Measurements from ENCODE around the gene CLEC10A. TPM values are rescaled to one million over a fixed set of nuclear protein-coding genes. Genes with fewer than 3 reads are reported as not detected.
"Not testable (repeated sequence)": the region's sequence is repeated elsewhere in the genome, so short reads cannot be mapped to it uniquely, and the experiment has no call there.

Gene CLEC10A
- total RNA-seq, 1 experiment from 2014 or later: not detected

DNA sequence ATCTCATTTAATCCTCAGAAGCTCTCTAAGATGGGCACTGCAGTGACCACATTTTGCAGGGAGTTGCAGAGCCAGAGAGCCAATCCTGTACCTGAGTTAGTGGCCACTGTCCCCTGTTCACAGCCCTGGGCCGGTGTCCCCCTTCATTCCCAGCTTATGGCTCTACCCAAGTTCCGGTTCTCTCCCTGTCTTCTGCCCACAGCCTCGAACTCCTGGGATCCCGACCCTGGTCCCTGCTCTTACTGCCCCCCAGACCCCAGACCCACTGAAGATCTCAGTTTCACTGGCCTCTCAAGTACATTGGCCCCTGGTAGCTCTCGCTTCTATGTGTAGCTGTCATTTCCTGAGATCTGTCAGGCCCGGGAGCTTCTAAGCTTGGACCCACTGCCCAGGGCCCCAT, 22.4 kb upstream of the CLEC10A start:
- TF ChIP-seq, protein P1, sequence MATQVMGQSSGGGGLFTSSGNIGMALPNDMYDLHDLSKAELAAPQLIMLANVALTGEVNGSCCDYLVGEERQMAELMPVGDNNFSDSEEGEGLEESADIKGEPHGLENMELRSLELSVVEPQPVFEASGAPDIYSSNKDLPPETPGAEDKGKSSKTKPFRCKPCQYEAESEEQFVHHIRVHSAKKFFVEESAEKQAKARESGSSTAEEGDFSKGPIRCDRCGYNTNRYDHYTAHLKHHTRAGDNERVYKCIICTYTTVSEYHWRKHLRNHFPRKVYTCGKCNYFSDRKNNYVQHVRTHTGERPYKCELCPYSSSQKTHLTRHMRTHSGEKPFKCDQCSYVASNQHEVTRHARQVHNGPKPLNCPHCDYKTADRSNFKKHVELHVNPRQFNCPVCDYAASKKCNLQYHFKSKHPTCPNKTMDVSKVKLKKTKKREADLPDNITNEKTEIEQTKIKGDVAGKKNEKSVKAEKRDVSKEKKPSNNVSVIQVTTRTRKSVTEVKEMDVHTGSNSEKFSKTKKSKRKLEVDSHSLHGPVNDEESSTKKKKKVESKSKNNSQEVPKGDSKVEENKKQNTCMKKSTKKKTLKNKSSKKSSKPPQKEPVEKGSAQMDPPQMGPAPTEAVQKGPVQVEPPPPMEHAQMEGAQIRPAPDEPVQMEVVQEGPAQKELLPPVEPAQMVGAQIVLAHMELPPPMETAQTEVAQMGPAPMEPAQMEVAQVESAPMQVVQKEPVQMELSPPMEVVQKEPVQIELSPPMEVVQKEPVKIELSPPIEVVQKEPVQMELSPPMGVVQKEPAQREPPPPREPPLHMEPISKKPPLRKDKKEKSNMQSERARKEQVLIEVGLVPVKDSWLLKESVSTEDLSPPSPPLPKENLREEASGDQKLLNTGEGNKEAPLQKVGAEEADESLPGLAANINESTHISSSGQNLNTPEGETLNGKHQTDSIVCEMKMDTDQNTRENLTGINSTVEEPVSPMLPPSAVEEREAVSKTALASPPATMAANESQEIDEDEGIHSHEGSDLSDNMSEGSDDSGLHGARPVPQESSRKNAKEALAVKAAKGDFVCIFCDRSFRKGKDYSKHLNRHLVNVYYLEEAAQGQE (IDR thresholded peaks at IDR 0.05; ENCODE audit: insufficient read depth in 1 of 2, low read depth in 2 of 2, low read length in 1 of 2): no peak
- no peak for TF ChIP-seq SIN3A (IDR thresholded peaks at IDR 0.05; ENCODE audit: borderline replicate concordance, insufficient read depth, low read depth, low read length)
- no peak for TF ChIP-seq POLR2AphosphoS5 (IDR thresholded peaks at IDR 0.05; ENCODE audit: low read depth, low read length)
- TF ChIP-seq TCF7L2 (IDR thresholded peaks at IDR 0.05; ENCODE audit: low read depth, low read length): no peak
- TF ChIP-seq, protein P2, sequence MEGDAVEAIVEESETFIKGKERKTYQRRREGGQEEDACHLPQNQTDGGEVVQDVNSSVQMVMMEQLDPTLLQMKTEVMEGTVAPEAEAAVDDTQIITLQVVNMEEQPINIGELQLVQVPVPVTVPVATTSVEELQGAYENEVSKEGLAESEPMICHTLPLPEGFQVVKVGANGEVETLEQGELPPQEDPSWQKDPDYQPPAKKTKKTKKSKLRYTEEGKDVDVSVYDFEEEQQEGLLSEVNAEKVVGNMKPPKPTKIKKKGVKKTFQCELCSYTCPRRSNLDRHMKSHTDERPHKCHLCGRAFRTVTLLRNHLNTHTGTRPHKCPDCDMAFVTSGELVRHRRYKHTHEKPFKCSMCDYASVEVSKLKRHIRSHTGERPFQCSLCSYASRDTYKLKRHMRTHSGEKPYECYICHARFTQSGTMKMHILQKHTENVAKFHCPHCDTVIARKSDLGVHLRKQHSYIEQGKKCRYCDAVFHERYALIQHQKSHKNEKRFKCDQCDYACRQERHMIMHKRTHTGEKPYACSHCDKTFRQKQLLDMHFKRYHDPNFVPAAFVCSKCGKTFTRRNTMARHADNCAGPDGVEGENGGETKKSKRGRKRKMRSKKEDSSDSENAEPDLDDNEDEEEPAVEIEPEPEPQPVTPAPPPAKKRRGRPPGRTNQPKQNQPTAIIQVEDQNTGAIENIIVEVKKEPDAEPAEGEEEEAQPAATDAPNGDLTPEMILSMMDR (IDR thresholded peaks at IDR 0.05): no peak
- no peak for ATAC-seq

DNA sequence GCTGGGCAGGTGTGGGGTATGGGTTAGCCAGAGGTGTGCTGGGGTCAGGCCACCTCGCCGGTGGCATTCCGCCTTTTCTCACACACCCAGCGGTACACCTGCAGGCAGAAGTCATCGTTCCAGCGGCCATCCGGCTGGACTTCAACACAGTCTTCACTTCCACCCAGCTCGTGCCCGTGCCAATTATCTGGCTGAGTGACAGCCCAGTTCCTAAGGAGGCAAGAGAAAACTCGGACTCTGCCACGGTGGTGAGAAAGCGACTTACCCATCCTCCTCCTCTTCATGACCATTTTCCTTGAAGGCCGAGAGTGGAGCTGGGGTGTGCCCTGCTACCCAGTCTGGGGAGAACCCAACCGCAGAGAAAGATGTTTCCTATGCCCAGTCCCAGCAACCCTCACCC, 21.5 kb upstream of the CLEC10A start:
- Histone ChIP-seq H3K9me3 (ENCODE audit: control insufficient read depth, insufficient read depth, low read depth, low read length) (no peaks in the 10 kb centered on the region), H3K27me3 (ENCODE audit: control insufficient read depth, insufficient read depth, low read length) (no peaks in the 10 kb centered on the region), H3K27ac (ENCODE audit: low read length) (no peak overlapping the region), H3K4me1 (ENCODE audit: control insufficient read depth, insufficient read depth, low read length) (no peaks in the 10 kb centered on the region), H3K4me3 (ENCODE audit: low read depth in 2 of 2, low read length in 2 of 2) (no peak overlapping the region), H3K36me3 (ENCODE audit: control insufficient read depth, insufficient read depth, low read length) (no peaks in the 10 kb centered on the region)
- TF ChIP-seq POLR2AphosphoS5 (IDR thresholded peaks at IDR 0.05; ENCODE audit: low read depth, low read length) (no peak), SIN3A (IDR thresholded peaks at IDR 0.05; ENCODE audit: borderline replicate concordance, insufficient read depth, low read depth, low read length) (no peak), TCF7L2 (IDR thresholded peaks at IDR 0.05; ENCODE audit: low read depth, low read length) (no peak)
- TF ChIP-seq, protein P2 (IDR thresholded peaks at IDR 0.05): no peak
- TF ChIP-seq, protein P1 (IDR thresholded peaks at IDR 0.05; ENCODE audit: insufficient read depth in 1 of 2, low read depth in 2 of 2, low read length in 1 of 2): no peak
- POLR2A ChIA-PET: no interaction called here
- no peak for DNase-seq (ENCODE audit: low read depth, low spot score)
- BruUV-seq (replicated peaks): no TSS peak
- in situ Hi-C loops (cut with HindIII; ENCODE audit: low pct_unique_long_range_greater_than_20kb, low sequenced_read_pairs): no loop called here
- no peak for ATAC-seq
- CTCF ChIA-PET: no interaction called here
- intact Hi-C loops (cut with micrococcal nuclease; ENCODE audit: unreplicated experiment): no loop called here

More for the DNA sequence above, 22.4 kb upstream of the CLEC10A start:
- in situ Hi-C loops (cut with HindIII; ENCODE audit: low pct_unique_long_range_greater_than_20kb, low sequenced_read_pairs) (no loop called here), intact Hi-C loops (cut with micrococcal nuclease; ENCODE audit: unreplicated experiment) (no loop called here)
- no peaks in the 10 kb centered on the region for H3K9me3 ChIP-seq (ENCODE audit: control insufficient read depth, insufficient read depth, low read depth, low read length)
- no peak overlapping the region for H3K27ac ChIP-seq (ENCODE audit: low read length)
- BruUV-seq (replicated peaks): no TSS peak
- DNase-seq (ENCODE audit: low read depth, low spot score): no peak
- POLR2A ChIA-PET: no interaction called here
- no peaks in the 10 kb centered on the region for H3K4me1 ChIP-seq (ENCODE audit: control insufficient read depth, insufficient read depth, low read length)
- CTCF ChIA-PET: no interaction called here
- no peak overlapping the region for H3K4me3 ChIP-seq (ENCODE audit: low read depth in 2 of 2, low read length in 2 of 2)
- H3K27me3 ChIP-seq (ENCODE audit: control insufficient read depth, insufficient read depth, low read length): no peaks in the 10 kb centered on the region
- H3K36me3 ChIP-seq (ENCODE audit: control insufficient read depth, insufficient read depth, low read length): no peaks in the 10 kb centered on the region

DNA sequence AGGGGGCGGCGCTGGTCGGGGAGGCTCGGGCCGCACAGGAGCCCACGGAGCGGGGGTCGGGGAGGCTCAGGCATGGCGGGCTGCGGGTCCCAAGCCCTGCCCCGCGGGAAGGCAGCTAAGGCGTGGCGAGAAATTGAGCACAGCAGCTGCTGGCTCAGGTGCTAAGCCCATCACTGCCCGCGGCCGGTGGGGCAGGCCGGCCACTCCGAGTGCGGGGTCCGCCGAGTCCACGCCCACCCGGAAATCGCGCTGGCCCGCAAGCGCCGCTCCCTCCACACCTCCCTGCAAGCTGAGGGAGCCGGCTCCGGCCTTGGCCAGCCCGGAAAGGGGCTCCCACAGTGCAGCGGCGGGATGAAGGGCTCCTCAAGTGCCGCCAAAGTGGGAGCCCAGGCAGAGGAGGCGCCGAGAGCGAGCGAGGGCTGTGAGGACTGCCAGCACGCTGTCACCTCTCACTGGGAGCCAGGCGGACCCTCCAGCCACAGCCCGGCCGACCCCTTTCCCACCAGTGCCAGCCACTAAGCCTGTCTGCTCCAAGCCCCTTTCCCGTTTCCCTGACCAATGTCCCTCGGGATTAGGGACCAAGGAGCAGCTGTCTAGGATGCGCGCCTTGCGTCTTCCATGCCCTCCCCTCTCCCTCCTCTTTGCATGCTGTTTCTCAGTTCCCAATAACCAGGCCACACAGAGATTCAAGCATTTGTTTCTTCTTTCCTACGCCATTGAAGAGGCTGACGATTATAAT, 20.8 kb upstream of the CLEC10A start:
- intact Hi-C loops (cut with micrococcal nuclease; ENCODE audit: unreplicated experiment); CTCF ChIA-PET: not testable (repeated sequence)

More for the DNA sequence above, 20.8 kb upstream of the CLEC10A start:
- POLR2A ChIA-PET; H3K36me3 ChIP-seq (ENCODE audit: control insufficient read depth, insufficient read depth, low read length); H3K9me3 ChIP-seq (ENCODE audit: control insufficient read depth, insufficient read depth, low read depth, low read length); H3K27ac ChIP-seq (ENCODE audit: low read length); H3K4me1 ChIP-seq (ENCODE audit: control insufficient read depth, insufficient read depth, low read length); H3K4me3 ChIP-seq (ENCODE audit: low read depth in 2 of 2, low read length in 2 of 2); DNase-seq (ENCODE audit: low read depth, low spot score); BruUV-seq (replicated peaks); H3K27me3 ChIP-seq (ENCODE audit: control insufficient read depth, insufficient read depth, low read length); ATAC-seq; in situ Hi-C loops (cut with HindIII; ENCODE audit: low pct_unique_long_range_greater_than_20kb, low sequenced_read_pairs): not testable (repeated sequence)
